Endothelial cell of hepatic sinusoid (primary cell): Measurements from ENCODE around the gene TOM1L1.

Experiments
- in situ Hi-C: cut with HindIII; loops from 2 replicates; pipeline ENCODE4 v1.10.0; 2017; ENCODE audit warnings: low sequenced_read_pairs

Gene TOM1L1

DNA sequence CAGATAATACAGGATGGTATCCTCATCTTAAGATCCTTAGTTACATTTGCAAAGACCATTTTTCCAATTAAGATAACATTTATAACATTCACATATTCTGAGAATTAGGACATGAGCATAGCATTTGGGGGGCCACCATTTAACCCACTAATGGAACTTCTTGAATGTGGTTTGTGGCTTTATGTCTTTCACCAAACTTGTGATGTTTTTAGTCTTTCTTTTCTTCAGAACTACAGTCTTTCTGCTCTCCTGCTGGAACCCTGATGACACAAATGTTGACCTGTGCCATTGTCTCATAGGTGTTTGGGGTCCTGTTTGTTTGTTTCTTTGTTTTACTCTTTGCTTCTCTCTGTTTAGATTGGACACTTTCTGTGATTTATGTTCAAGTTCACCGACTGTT lies 44.6 kb downstream of the TOM1L1 start:
- in situ Hi-C loops = no loop called here

DNA sequence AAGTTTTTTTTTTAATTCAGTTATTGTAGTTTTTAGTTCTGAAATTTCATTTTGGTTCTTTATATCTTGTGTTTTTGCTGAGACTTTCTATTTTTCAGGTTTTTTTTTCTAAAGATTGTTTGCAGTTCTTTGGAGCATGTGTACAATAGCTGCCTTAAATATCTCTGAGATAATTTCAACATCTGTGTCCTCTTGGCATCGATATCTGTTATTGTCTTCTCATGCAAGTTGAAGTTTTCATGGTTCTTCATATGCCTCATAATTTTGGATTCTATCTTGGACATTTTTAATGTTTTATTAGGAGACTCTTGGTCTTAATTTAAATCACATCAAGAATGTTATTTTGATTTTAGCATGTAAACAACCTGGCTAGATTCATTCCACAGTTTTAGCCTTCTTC lies 45.0 kb downstream of the TOM1L1 start:
- in situ Hi-C loops = no loop called here

DNA sequence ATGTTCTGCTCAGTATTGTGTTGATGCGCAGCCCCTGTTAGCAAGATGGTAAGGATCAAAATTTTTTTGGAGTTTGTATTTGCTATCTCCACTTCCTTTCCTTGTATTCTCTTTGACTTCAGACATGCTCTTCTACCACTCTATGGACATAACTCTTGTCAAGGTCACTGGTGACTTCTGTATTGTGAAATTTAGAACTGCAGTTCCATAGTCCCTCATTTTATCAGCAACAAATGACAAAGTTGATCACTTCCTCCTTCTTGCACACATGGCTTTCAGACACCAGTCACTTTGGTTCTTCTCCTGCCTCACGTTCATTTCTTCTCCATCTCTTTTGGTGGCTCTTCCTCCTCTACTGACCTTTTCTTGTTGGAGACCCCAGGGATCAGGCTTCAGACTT lies 46.7 kb downstream of the TOM1L1 start:
- in situ Hi-C loops = no loop called here

DNA sequence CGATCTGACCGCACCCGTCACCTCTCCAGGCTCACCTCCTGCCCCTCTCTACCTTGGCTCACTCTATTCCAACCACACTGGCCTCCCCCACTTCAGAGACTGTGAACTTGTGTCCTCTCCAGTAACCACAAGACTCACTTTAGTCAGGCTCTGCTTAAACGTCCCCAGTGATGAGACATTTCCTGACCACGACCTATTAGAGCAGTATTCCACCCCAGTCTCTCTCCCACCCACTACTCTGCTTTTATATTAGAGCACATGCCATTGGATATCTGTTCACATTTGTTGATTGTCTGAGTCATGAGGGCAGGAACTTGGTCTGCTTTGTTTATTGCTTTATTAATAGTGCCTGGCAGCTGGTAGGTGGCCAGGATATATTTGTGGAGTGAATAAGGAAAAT lies 47.7 kb downstream of the TOM1L1 start:
- in situ Hi-C loops = no loop called here

DNA sequence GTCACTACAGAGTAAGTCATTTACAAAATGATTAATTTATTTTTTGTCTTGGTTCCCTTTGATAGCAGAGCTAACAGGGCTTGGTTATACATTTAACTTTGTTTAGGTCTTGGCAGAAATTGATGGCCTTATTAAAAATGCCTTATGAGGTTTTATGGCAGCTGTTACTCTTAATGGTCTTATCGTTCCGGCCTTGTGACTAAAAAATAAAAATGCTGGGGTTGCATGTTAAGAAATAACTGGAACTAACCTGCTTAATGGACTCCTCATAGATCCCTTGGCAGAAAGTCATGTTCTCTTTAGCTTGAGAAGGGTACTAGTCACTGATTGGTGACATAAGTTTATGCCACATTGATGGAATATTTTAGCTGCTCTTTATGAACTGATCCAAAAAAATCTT lies 49.5 kb downstream of the TOM1L1 start:
- in situ Hi-C loops = no loop called here

DNA sequence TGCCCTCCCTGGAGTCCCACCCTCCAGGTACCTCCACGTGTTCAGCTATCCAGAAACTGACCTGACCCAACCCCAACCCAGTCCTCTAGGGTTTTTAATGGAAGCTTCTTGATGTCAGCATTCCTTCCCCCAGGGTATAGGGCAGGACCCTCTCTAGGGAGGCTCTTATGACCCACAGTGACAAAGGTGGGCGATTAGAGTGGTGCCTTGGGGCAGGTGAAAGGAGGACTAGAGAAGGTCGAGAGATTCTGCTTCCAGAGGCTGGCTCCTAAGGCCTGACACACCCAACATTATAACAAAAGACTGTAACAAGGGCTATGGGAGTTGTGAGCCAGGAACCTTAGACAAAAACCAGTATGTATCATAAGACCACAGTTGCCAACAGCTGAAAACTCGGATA lies 50.6 kb downstream of the TOM1L1 start:
- in situ Hi-C loops = no loop called here

DNA sequence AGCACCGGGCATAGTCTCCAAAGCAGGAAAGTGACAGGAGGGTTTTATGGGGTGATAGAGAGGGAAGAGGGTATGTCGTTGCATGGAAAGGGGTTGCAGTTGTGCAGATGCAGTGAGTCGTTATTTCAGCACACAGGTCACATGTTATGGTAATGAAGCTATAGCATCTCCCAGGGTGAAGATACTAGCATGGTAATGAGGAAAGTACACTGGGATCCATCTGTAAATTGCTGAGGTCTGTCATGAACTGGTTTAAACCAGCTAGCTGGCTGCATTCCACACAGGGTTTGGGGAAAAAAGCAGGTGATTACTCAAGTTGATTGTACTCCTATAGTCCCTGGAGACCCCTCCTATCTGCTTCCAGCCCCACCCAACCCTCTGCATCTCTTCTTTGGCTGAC lies 56.1 kb downstream of the TOM1L1 start:
- in situ Hi-C loops = no loop called here

DNA sequence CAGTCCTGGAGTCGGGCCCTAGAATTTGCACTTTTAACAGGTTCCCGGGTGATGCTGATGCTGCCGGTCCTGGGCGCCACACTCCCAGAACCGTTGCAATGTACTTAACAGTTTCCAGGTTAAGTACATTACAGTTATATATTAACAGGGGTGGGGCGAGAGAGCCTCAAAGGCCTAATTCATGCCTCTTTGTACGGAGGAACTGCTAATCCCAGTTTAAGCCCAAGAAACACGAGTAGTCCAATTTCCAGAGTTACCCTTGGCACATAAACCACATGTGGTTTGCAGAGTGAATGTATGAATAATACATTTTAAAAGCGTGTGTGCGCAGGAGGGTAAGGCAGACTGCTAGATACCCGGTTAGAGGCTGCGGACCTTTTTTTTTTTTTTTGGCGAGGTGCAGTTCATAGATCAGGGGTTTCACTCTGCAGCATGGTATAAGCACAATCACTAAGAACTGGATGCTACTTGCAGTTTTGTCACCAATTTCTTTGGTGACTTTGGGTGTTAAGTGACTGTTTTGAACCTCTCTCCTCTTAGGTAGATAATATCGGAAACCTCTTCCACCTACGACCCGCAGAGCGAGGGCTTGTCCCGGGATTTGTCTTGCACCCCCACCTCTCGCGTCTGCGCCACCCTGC lies 67.1 kb downstream of the TOM1L1 start:
- in situ Hi-C loops = no loop called here

DNA sequence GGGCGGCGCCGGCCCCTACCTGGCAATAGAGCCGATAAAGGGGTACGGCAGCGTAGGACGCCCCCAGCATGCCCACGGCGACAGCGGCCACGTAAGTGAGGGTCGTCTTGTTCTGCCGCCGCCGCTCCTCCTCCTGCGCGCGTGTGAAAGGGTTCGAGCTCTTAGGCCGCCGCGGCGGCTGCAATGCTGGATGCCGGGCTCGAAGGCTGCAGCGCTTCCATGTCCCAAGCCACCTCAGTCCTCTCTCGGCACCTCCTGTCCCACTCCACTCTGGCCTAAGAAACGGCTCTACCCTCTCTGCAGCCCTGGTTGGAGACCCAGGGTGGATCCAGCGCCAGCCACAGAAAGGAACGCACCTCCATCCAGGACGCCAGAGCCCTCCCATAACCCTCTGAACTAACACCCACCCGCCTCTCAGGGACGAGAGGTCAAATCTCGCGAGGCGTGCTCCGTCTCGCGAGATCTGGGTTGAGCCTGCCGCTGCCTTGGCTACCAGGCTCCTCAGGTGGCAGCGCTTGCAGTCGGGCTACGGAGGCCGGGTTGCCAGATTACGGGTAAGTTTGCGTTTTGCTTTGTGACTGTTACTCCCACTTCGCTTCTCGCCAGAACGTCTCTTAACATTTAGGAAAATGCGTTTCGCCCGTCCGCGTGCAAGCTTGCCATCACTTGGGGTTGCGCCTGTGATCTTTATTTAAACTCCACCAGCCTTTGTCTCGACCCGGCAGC lies 67.8 kb downstream of the TOM1L1 start, which contains the start of the genes COX11 and STXBP4:
TSS of gene COX11 (minus strand) at position 393 of the 726 bp plus-strand sequence. CDS start at position 385, 8 bp downstream.
TSS of gene STXBP4 (plus strand) at position 504 of the 726 bp plus-strand sequence. CDS start 17,455 bp downstream, outside the sequence.
- in situ Hi-C loops = no loop called here

DNA sequence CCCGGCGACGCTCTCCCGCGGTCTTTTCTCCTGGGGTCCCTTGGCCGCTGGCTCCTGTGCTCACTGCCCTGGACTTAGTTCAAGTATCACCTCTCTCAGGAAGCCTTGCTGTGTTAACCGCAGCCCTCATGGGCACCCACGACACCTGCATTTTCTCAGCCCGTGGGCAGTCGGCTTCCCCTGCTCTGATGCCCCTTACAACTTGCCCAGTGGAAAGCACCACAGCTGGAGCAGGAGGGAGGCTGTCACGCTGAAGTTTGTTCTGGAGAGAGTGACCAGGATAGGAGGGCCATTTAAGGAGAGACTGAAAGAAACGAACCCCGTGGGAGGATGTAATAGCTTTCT lies 68.3 kb downstream of the TOM1L1 start:
- in situ Hi-C loops = no loop called here

DNA sequence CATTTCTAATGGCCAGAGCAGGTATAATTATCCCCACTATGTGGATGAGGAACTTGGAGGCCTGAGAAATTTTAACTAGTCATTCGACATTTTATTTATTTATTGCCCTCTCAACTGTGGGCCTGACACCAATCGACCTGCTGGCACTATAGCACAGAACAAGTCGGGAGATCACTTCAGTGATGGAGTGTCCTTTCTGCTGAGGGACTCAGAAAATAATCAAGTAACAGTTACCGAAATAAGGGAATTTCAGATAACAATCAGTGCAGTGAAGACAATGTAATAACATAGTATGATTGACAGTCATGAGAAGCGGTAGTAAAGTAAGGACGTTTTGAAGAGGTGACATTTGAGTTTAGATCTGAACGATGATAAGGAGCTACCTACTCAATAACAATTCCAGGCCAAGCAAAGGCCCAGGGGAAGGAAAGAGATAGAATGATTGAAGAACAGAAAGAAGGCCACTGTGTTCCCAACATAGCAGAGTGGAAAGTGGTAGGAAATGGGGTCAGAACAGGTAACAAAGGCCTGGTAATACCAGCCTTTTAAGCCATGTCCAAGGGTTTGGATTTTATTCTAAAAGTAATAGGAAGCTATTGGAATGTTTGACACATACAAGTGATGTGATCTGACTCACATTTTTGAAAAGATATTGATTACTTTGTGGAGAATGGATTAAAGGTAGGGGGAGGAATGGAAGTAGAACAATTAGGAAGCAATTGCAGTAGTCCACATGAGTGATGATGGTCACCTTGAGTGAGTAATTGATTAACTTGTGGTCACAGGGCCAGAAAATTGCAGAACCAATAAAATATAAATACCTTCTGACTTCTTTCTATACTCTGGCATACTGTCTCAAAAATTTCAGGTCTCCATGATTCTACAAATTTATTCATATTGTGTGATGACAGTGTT lies 69.3 kb downstream of the TOM1L1 start:
- in situ Hi-C loops = no loop called here

DNA sequence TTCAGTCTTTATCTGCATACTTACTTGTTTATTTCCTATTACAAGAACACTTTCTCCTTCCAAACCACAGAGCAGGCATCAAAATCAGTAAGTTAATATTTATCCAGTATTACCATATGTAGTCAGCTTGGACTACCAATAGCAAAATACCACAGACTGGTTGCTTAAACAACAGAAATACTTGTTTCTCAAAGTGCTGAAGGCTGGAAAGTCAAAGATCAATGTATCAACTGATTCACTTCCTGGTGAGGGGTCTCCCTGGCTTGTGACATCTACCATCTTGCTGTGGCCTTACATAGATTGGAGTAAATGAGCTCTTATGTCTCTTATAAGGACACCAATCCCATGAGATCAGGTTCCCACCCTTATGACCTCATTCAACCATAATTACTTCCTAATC lies 70.5 kb downstream of the TOM1L1 start:
- in situ Hi-C loops = no loop called here

DNA sequence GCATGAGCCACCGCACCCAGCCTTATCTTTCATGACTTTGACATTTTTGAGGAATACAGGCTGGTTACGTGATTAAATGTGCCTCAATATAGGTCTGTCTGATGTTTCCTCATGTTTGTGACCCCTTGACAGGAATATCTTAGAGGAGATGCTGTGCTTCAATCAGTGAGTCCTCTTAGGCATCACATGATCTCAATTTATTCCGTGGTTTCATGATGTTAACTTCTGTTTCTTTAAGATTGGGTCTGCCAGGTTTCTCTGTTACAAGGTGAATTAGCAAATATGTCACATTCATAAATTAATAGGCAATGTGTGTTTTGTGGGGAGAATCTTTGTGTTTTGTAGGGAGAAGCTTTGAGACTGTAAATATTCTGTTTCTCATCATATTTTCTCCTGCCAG lies 71.2 kb downstream of the TOM1L1 start:
- in situ Hi-C loops = no loop called here

DNA sequence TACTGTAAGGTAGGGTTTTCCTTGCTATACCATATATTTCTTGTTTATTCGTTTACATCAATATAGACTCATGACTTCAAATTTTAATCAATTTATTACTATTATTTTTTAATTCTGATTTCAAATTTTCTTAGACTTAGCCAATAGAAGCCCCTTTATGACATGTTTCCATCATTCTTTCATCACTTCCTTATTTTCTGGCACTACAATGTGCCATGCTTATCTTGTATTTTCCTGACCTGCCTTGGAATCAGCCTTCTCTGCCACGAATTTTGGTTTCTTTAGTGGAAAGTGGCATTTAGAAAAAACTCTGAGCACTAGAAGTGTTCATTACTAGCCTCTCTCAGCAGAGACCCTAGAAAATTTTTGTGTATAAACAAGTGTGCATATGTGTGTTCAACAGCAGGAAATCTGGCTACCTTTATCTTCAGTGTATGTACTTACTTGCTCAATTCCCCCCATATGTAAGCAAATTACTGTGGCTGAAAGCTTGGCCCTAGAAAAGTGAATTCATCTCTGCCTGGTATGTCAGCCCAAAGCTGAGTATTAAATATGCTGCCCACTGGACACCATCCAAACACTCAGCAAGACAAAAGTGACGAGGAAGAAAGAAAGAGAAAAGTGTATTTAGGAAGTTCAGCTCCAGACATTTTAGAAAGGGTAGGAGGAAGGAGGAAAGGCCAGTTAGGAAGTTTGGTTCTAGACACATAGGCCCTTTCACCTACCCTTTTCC lies 71.9 kb downstream of the TOM1L1 start:
- in situ Hi-C loops = no loop called here

DNA sequence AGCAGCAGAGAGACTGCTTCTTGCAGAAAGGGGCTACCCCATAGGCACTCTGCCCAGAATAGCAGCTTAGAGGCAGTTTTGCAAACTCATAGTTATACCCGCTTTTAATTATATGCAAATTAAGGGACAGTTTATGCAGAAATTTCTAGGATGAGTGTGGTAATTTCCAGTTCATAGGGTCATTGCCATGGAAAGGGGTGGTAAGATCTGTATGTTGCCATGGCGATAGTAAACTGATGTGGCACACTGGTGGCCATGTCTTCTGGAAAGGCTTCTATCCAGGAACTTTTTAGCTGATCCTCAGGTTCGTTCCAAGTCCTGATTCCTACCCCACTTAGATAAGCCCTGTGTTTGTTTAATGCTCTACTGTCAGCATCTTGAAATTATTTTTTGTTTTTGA lies 74.1 kb downstream of the TOM1L1 start:
- in situ Hi-C loops = no loop called here

DNA sequence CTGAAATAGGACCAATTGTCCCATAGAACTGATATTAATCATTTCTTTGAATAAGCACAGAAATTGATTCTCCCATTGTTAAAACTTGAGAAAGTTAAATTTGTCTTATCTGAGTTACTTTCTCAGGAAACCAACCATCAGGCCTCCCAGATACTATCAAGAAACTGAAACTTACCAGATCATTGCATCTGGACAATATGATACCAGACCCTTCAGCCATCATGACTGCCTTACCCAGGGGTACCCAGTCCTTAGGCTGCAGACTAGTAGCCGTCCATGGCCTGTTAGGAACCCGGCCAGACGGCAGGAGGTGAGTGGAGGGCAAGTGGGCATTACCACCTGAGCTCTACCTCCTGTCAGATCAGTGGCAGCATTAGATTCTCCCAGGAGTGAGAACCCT lies 75.7 kb downstream of the TOM1L1 start:
- in situ Hi-C loops = no loop called here

DNA sequence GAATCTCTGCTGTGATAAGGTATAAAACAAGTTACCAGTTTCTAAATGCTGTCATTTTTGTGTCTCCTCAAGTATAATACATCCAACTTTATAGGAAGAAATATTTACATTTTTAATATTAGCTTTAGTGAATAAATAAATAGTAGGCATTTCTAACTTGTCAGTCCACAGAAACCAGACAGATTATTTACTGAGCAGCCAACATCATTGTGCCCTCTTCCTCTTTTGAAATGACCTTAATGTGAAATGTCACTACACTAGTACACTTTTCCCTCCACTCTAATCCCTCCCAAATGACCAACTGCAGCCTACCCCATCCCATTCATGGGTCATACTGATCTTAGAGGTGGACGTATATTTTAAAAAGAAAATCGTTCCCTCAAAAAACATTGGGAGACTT lies 77.1 kb downstream of the TOM1L1 start:
- in situ Hi-C loops = no loop called here

DNA sequence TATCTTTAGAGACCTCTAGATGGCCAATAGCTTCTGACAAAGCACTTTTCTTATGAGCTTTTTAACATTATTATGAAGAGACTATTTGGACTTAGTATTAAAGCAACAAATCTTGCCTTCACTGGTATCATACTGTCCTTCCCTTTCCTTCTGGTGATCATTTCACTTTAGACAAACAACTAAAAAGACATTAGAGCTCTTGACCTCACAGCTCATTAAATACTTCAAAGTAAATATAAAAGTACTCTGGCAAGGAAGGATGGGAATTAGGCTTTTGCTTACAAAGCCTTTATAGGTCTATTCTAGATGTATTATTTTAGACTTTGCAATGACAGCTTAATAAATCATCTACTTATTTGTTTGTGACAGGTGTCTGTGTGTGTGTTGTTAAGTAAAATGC lies 79.0 kb downstream of the TOM1L1 start:
- in situ Hi-C loops = no loop called here

DNA sequence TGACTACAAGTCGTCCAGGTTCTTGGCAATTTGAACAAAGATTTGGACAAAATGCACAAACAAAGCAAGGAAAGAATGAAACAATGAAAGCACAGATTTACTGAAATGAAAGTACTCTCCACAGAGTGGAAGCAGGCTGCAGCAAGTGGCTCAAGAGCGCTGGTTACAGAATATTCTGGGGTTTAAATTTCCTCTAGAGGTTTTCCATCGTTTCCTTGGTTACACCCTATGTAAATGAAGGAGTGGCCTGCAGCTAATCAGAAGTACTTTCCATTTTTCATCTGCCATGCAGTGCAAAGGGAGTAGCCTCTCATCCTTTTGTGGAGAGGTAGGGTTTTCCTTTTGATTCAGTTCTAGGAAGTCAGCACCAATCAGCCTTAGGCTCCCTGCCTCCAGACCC lies 79.7 kb downstream of the TOM1L1 start:
- in situ Hi-C loops = no loop called here

DNA sequence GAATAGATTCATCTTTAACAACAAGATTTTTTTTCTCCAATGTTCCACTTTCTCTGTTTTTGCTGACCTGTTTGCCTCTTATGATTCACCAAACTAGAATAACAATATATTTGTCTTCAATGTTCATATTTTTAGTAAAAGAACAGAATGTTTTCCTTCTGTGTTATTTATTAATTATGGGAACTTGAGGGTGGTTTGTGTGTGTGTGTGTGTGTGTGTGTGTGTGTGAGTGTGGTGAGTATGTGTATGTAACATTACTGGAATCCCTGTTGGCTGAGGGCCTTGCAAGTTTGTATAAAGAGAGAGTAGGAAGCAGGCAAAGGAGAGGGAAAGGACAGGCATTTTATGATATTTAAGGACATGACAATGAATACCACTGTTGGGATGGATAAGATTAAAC lies 81.7 kb downstream of the TOM1L1 start:
- in situ Hi-C loops = no loop called here

DNA sequence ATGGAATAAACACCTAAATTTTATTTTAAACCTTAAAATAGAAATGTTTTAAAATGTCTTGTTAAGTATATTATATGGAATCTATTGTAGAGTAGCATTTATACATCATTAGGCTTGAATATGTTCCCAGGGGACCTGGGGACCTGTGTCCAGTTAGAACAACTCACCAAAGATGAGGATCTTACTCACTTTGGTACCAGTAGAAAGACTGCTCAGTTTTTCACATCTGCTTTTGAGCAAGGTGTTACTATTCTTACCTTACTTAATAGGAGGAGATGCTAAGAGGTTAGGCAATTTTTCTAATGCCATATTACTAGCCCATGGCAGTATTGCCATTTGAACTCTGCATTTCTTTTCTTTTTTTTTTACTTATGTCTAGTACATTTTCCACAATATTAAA lies 82.6 kb downstream of the TOM1L1 start:
- in situ Hi-C loops = no loop called here
